Stimulated activated CD4-positive, alpha-beta T cell treated with anti-CD3 and anti-CD28 coated beads, Interleukin-12 subunit alpha, Interleukin-12 subunit beta, amount 100 ng/mL, for 4 hours (primary cell): Measurements from ENCODE around the gene MID1IP1.

Source experiments
- DNase-seq: peaks from one replicate; pipeline ENCODE4 v3.0.0-alpha.2; 2020

MID1IP1 gene, protein sequence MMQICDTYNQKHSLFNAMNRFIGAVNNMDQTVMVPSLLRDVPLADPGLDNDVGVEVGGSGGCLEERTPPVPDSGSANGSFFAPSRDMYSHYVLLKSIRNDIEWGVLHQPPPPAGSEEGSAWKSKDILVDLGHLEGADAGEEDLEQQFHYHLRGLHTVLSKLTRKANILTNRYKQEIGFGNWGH

DNA sequence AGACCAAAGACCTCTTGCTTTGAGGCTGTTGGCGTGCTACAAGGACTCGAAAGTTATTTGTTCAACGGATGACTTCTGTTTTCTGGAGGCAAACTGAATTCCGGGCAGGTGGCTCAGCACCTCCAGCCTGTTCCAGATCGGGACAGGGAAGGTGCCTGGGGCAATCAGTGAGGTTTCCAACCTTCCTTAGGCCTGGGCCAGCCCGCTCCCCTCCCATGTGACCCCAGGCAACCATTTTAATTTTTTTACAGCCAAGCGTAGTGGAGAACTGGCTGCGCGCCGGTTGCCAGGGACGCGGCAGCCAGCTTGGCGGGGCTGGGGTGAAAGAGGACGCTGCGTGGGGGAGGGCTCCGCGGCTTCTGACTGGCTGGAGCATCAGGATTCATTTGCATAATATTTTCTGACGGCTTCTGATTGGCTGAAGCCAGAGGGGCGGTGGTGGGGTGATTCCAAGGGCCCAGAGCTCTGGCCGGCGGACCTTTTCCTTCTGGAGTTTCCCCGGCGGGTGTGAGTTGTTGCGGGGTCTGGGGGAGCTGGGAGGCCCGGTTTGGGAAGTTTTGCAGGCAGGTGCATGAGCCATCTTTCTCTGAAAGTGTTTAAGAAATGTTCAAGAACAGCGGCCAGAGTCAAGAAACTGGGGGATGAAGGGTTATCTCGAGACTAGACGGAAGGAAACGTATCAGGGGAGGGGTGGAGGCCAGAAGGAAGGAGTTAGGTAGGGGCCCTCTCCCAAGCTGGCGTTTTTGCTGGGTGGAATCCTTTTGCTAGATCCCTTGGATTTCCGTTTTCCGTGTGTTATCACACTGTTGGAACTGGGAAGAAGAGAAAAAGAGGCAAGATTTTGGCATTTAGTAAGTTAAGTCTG is at the start of gene MID1IP1:
MID1IP1 (plus strand) TSS at position 479 of the 865 bp plus-strand sequence. CDS start 3,488 bp downstream, outside the sequence.
- DNase-seq, result peak; percentile 62

DNA sequence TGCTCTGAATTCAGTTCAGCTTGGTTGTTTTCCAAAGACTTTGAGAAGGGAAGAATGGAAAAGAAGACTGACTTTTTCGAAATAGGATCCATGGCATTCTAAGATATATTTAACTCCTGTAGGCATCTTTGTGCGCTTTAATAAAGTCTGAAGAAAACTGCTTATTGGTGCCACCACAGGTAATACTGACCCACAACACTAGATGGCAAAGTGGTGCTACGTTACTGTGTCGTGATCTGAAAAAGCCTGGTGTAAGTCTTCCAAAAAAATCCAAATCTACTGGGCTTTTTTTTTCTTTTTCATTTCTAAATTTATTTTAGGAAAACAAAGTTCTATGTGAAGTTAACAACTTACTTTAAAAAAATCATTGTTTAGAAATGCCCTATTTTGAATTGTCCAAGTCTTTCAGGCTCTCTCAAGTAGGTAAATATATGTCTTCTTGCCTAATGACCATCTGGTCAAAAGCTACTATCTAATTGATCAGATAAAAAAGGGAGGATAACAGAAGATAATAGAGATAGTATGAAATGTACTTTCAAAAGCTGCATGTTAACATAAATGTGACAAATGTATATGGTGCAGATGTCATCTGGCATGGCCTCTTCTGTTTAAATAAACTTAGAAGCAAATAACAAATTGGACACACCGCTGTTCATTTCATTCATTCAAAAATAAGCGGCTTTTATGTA is 47.0 kb upstream of the MID1IP1 start:
- peak; percentile 6 for DNase-seq

DNA sequence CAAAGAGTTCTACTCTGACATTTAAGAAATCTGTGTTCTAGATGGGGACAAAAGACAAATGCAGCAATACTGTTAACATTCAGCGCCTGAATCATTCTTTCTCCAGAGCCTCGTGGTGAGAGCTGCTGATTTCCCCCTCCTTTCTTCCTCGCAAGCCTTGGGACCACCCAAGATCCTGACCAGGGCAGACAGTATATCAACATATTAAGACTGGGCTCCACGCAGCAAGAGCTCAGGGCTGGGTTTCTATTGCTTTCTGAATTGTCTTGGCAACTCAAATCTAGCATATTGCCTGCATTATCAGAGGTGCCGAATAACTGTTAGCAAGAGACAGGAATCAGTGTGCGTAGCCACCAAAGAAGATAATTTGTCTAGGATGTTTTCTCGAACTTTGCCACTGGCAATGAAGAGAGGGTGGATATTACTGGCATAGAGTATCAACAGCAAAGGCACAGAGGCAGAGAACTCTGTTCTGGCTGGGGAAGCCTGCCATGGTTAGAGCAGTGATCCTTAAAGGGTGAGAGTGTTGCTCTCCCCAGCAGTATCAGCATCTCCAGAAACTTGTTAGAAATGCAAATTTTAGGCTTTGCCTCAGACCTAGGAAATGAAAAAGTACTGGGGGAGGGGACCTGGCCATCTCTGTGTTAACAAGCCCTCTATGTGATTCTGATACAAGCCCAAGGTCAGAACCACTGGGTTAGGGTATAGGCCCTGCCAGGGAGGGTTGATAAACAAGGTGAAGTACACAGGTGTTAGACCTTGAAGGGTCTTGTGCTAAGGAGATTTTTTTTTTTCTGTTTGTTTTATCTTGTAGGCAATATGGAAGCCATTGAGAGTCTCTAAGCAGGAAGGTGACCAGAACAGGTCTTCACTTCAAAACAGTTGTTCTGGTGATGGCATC is 46.2 kb upstream of the MID1IP1 start:
- no peak for DNase-seq

DNA sequence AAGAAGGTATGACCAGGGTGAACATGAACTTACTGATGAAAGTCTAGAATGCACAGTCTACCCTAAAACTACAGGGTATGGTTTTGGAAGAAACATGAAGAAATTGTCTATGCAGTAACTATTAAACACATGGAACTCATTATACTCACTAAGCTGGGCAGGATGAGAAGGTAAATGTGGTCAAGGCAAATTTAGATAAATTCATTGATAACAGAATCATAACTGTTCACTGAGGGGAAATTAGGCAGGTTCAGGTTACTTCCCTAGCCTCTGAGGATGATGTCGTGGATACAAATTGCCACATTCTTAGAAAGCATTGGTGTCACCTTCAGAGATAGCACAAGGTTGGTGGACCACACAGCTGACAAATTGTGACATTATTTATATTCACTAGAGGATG is 40.4 kb upstream of the MID1IP1 start:
- DNase-seq, result no peak

DNA sequence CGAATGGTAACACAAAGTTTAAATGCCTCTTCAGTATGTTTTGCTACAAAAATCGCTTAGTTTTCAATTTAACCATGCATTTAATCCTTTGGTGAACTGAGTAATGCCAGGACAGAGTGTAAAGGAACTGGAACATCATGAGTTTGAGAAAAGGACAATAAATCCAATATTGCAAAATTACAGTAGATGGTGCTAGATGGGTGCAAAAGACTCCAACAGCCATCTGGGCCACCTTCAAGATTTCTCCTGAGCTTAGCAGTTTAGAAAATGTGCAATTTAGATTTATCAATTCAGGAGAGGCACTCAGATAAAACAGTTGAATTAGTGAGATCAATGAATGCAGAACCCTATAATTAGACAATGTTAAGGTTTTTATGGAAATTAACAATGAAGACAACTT is 33.2 kb upstream of the MID1IP1 start:
- DNase-seq, result no peak

DNA sequence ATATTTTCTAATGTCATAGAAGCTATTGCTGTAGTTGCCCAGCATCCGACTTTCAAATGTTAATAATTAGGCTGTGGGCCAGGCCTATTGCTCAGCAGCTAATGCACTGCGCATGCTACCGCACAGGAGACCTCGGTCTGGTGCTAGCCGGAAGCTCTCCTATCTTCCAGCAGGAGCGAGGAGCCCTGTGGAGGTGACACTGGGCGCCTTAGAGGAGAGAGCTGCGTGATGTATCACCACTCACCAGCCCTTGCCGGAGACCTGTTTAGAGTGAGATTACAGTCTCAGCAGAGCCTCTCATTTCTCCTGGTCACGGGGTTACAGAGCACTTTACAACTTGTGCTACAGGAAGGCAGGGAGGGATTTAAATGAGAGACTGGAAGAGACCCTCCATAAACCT is 31.1 kb upstream of the MID1IP1 start:
- no peak for DNase-seq

DNA sequence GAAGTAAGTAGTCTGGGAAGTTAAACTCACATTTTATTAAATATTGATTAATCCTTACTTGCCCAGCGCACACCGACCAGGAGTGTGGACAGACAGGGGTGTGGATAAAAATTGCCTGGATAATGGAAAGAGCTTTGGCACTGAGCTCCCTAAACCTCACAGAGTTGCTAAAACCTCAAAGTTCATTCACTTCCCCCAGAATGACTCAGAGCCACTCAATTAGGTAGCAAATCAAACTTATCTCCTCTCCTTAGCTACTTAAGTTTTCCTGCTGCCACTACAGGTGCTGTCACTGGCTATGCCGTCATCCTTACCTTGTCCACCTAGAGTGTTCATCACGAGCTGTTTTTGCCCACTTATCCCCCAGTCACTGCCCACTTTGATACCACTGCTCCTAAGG is 27.0 kb upstream of the MID1IP1 start:
- DNase-seq, result no peak

DNA sequence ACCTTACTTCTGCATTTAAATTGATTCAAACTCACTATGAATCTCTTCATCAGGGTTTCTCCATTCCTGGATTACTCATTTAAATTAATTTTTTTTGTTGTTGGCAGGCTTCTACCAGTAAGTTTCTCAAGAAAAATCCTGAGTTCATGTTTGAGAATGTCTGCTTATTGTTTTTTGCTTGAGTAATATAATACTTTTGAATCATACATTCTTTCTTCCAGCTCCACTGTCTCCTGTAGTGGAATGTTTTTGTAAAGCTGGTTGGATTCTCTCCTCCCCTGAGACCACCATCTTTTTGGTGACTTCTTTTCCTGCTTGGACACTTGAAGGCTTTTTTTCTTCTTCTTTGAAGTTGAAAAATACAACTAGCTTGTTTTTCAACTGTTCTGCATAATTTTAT is 4.3 kb upstream of the MID1IP1 start:
- no peak for DNase-seq

DNA sequence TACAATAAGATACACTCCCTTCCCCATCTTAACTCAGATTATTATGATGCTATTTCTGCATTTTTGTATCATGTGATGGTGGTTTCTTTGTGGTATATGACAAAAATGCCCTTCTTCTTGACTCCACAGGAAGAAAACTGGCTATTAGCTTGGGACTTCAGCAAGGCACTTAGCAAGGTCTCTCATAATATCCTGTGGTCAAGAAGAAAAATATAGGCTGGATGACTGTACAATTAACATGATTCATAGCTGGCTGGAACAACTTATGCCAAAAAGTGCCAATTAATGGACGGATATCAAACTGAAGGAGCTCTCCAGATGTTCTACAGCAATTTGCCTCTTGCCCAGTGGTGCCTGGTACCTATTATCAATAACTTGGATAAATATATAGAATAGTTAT is 2.3 kb upstream of the MID1IP1 start:
- no peak for DNase-seq

DNA sequence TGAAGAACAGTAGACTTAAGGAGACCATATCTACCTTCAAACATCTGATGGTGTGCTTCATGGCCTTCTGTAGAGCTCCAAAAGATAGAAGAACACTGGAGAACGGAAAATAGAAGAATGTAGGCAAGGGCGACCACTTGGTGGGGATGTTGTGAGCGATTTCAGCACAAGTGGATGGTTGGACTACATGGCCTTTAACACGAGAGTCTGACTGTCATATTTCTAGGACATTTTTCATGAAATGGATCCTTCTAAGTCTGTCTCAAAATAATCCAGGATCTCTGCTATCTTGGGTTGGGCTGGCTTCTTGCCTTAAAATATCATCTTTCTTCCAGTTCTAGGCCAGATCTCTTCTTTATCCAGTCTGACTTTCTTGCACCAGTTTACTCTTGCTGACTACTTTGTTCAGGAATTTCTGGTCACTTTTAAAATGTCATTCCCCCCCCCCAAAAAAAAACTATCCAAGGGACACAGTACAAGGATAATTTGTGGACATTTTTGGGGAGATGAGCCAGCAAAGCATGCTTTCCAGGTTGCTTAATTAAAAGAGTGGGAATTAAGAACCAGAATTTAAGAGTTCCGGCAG is 1.2 kb upstream of the MID1IP1 start:
- no peak for DNase-seq

DNA sequence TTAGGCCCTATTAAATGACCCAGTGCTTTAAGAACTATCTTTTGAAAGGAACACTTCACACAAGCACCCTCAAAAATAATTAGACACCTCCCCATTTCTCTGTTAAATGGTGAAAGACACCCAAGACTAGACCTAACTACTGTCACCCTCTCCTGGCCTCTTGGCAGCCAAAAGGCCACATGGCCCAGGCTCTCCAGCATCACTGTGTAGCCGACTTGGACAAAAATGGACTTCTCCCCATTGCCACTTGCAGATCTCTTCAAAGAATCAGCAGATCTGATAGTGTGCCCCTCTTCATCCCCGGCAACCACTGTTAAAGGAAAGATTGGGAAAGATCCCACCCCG is 2.0 kb downstream of the MID1IP1 start:
- no peak for DNase-seq

DNA sequence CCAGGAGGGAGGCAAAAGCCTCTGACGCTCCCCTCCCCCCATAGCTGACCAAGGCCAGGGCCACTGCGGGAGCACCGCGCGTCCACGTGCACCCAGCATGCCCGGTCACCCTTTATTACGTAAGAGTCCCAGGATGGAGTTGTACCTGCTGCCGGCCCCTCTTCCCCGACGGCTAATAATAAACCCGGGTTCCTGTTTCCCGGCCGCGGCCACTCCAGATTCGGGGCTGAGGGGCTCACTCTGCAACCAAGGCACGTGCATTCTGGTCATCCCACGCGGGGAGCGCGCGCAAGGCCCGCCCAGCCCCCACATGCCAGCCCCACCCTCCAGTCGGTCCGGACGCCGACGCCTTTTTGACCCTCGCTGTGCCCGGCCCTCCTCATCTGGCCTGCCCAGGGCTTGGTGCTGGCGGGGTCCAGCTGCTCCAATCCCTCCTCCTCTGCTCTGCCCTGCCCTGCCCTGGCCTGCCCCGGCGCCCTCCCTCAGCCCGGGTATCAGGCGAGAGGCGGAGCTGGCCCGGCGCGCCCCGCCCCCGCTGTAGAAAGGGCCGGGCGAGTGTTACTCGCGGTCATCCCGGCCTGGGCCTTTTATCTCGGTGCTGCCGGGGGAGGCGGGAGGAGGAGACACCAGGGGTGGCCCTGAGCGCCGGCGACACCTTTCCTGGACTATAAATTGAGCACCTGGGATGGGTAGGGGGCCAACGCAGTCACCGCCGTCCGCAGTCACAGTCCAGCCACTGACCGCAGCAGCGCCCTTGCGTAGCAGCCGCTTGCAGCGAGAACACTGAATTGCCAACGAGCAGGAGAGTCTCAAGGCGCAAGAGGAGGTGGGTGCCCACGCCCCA is 2.6 kb downstream of the MID1IP1 start:
- peak; percentile 63 for DNase-seq

DNA sequence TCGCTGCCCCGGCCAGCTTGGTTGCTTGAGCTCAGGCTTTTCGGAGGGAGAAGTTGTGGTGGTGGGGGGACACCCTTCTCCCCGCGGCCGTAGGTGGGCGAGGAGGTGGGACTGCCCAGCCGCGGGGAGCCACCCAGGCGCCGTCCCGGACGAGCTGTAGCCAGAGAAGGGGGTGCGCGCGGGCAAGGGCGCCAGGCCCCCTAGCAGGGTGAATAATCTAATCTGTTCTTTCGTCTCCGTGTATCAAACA is 3.1 kb downstream of the MID1IP1 start:
- DNase-seq, result no peak

DNA sequence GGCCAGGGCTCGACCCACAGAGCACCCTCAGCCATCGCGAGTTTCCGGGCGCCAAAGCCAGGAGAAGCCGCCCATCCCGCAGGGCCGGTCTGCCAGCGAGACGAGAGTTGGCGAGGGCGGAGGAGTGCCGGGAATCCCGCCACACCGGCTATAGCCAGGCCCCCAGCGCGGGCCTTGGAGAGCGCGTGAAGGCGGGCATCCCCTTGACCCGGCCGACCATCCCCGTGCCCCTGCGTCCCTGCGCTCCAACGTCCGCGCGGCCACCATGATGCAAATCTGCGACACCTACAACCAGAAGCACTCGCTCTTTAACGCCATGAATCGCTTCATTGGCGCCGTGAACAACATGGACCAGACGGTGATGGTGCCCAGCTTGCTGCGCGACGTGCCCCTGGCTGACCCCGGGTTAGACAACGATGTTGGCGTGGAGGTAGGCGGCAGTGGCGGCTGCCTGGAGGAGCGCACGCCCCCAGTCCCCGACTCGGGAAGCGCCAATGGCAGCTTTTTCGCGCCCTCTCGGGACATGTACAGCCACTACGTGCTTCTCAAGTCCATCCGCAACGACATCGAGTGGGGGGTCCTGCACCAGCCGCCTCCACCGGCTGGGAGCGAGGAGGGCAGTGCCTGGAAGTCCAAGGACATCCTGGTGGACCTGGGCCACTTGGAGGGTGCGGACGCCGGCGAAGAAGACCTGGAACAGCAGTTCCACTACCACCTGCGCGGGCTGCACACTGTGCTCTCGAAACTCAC is 3.6 kb downstream of the MID1IP1 start:
- DNase-seq, result peak; percentile 30

DNA sequence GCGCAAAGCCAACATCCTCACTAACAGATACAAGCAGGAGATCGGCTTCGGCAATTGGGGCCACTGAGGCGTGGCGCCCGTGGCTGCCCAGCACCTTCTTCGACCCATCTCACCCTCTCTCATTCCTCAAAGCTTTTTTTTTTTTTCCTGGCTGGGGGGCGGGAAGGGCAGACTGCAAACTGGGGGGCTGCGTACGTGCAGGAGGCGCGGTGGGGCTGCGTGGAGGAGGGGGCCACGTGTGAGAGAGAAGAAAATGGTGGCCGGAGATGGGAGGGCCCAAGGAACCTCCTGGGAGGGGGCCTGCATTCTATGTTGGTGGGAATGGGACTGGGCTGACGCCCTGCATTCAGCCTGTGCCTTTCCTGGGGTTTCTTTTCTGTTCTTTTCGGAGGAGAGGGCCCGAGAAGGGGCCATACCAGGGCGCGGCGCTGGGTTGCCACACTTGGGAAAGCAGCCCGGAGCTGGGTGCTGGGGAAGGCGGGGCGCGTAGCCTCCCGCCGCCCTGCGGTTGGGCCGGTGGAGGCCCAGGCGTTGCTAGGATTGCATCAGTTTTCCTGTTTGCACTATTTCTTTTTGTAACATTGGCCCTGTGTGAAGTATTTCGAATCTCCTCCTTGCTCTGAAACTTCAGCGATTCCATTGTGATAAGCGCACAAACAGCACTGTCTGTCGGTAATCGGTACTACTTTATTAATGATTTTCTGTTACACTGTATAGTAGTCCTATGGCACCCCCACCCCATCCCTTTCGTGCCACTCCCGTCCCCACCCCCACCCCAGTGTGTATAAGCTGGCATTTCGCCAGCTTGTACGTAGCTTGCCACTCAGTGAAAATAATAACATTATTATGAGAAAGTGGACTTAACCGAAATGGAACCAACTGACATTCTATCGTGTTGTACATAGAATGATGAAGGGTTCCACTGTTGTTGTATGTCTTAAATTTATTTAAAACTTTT is 4.5 kb downstream of the MID1IP1 start:
- peak; percentile 49 for DNase-seq

DNA sequence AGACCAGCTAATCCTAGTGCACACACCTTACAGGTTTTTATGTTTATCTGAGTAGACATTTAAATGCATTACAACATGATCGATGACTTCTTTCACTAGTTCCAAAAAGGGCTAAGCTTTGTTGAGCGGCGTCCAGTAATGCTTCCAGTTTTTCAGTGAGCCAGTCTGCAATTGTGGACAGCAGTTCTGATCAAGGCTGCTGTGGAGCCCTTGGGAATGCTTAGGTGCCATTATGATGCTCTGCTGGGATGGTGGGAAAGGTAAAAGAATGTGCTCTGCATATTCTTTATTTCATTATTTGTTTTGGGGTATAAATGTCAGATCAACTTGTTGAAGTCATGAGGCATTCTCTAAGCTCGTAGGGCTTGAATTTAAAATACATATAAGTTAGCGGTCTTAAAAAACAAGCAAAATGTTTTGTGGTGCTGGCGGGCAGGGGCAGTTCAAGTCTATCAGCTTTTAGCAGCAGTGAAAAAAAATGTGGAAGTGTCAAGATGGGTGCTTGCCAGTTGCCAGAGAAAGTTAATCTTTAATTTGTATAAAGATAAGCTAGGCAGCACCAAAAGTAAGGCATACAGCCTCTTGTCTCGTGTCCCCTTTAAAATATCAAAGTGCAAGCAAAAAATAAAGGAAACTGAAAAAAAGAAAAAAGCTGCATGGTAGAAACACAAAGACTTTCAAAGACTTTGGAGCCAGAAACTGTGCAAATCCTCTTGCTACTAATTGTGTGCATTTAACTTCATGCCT is 5.8 kb downstream of the MID1IP1 start:
- no peak for DNase-seq

DNA sequence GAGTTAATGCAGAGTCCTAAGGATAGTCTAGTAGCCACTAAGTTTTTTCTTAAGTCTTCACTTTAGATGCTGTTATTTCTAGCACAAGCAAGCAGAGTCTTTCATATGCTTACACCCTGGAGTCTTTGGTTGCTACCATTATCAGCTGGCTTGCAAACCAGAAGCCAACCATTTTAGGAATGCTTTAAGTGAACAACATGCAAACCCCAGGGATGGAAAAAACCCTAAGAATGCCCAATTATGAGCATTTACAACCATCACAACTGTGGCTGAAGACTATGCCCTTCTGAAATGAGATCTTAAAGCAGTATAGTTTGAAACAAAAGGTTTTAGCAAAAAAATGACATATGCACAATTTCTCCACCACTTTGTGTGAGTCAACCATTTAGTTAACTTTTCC is 6.6 kb downstream of the MID1IP1 start:
- DNase-seq, result no peak

DNA sequence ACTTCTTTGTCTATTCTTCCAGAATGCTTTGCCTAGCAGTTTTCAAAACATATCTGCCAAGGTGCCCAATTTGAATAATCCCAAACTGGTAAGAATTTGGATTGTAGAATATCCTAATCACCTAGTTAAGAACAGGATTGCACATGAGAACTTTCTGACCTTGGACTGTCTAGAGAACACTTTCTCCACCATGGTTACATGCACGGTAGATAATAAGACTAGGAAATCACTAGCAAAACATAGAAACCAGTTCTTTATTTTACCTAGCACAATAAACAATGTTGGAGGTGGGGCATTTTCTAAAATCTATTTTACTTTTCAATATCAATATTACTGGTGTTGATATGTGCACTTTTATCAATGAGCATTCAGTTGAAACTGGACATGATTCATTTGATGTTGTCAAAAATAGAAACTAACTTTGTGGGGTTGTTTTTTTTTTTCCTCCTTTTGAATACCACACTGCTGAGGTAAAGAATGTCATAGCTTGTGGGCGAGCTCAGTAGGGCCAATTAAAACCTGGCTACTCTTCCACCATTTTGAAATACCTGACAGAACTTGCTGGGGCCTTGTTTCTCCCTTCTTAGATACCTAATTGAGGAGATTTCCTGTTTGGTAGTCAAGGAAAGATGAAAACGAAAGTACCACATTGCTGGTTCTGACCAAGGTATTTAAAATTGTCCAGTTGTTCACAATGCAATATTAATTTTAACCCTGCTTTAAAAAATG is 10.4 kb downstream of the MID1IP1 start:
- no peak for DNase-seq

DNA sequence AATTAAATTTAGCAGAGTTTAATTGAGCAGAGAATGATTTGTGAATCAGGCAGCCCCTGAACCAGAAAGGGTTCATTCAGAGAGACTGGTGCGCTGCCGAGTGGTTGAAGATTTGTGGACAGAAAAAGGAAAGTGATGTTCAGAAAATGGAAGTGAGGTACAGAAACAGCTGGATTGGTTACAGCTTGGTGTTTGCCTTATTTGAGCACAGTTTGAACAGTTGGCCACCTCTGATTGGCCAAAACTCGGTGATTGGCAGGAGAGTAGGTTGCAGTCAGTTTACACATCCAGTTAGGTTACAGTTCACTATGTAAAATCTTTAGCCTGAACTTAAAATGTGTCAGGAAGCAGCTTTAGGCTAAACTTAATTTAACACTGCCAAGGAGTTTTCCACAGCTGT is 14.9 kb downstream of the MID1IP1 start:
- DNase-seq, result no peak
